KOPT-K1 (cell line): ENCODE measurements around the gene CWC22.
A peak's percentile ranks its signal among the peaks of the same experiment; 100 is the strongest.
"Not testable (repeated sequence)": the region's sequence is repeated elsewhere in the genome, so short reads cannot be mapped to it uniquely, and the experiment has no call there.

Experiments used
- H3K27ac ChIP-seq: fragments of 200-600 bp; sonication (generic); 2 replicates; pipeline ENCODE4 v1.5.1; 2016; ENCODE audit warnings: antibody characterized with exemption, mild to moderate bottlenecking, low read depth, low read length; ENCODE audit not compliant: poor library complexity, severe bottlenecking
- H3K36me3 ChIP-seq: fragments of 200-600 bp; sonication (generic); 2 replicates; pipeline ENCODE4 v1.5.1; 2017; ENCODE audit warnings: antibody characterized with exemption, mild to moderate bottlenecking, low read length, moderate library complexity; ENCODE audit not compliant: insufficient read depth
- H3K9me3 ChIP-seq: fragments of 200-600 bp; sonication (generic); 2 replicates; pipeline ENCODE4 v1.5.1; 2017; ENCODE audit warnings: antibody characterized with exemption, low read length, mild to moderate bottlenecking; ENCODE audit not compliant: insufficient read depth, poor library complexity, severe bottlenecking

CWC22 gene

GRCh38 chr2:180015951-180016709 lies 9.0 kb upstream of the CWC22 start:
- Histone ChIP-seq H3K36me3 (no peaks in the 10 kb centered on the region), H3K27ac (no peak overlapping the region), H3K9me3 (no peaks in the 10 kb centered on the region)

- no peaks in the 10 kb centered on the region for H3K9me3 ChIP-seq
- H3K27ac ChIP-seq = no peak overlapping the region
- no peaks in the 10 kb centered on the region for H3K36me3 ChIP-seq
Measured at GRCh38 chr2:180012523-180012922, 5.4 kb upstream of the CWC22 start.

- Histone ChIP-seq H3K36me3 (no peaks in the 10 kb centered on the region), H3K9me3 (no peaks in the 10 kb centered on the region), H3K27ac (no peak overlapping the region)
Measured at GRCh38 chr2:180010701-180011100, 3.6 kb upstream of the CWC22 start.

GRCh38 chr2:180006231-180006630 lies 866 bp downstream of the CWC22 start:
- H3K9me3 ChIP-seq = no peaks in the 10 kb centered on the region
- no peaks in the 10 kb centered on the region; the same call in 1 of the 2 replicates for H3K36me3 ChIP-seq
- H3K27ac ChIP-seq = peak overlapping the region; percentile 81

- H3K27ac ChIP-seq = not testable (repeated sequence)
Measured at GRCh38 chr2:180005465-180005864, 1.6 kb downstream of the CWC22 start.

GRCh38 chr2:180004731-180005130 lies 2.4 kb downstream of the CWC22 start:
- H3K27ac ChIP-seq = no peak overlapping the region
- no peaks in the 10 kb centered on the region for H3K9me3 ChIP-seq
- no peaks in the 10 kb centered on the region; the same call in 1 of the 2 replicates for H3K36me3 ChIP-seq

More at GRCh38 chr2:180005465-180005864, 1.6 kb downstream of the CWC22 start:
- H3K9me3 ChIP-seq, H3K36me3 ChIP-seq: not testable (repeated sequence)

- Histone ChIP-seq H3K27ac (no peak overlapping the region), H3K36me3 (peaks cover 4% of the 10 kb centered on the region), H3K9me3 (no peaks in the 10 kb centered on the region)
Measured at GRCh38 chr2:180003559-180003958, 3.5 kb downstream of the CWC22 start.

- H3K27ac ChIP-seq = no peak overlapping the region
- no peaks in the 10 kb centered on the region for H3K9me3 ChIP-seq
- peaks cover 4% of the 10 kb centered on the region for H3K36me3 ChIP-seq
Measured at GRCh38 chr2:180003073-180003472, 4.0 kb downstream of the CWC22 start.

- H3K36me3 ChIP-seq = peaks cover 4% of the 10 kb centered on the region
- no peaks in the 10 kb centered on the region for H3K9me3 ChIP-seq
- H3K27ac ChIP-seq = no peak overlapping the region
Measured at GRCh38 chr2:180002198-180002770, 4.8 kb downstream of the CWC22 start.

- H3K36me3 ChIP-seq = peaks cover 4% of the 10 kb centered on the region
- H3K27ac ChIP-seq = no peak overlapping the region
- H3K9me3 ChIP-seq = no peaks in the 10 kb centered on the region
Measured at GRCh38 chr2:180001726-180002125, 5.4 kb downstream of the CWC22 start.

GRCh38 chr2:180000434-180000833 lies 6.7 kb downstream of the CWC22 start:
- H3K9me3 ChIP-seq = no peaks in the 10 kb centered on the region
- peaks cover 4% of the 10 kb centered on the region for H3K36me3 ChIP-seq
- H3K27ac ChIP-seq = no peak overlapping the region

GRCh38 chr2:179999000-179999399 lies 8.1 kb downstream of the CWC22 start:
- H3K27ac ChIP-seq = no peak overlapping the region
- no peaks in the 10 kb centered on the region for H3K9me3 ChIP-seq
- H3K36me3 ChIP-seq = peaks cover 4% of the 10 kb centered on the region

- H3K36me3 ChIP-seq = peaks cover 27% of the 10 kb centered on the region
- H3K9me3 ChIP-seq = no peaks in the 10 kb centered on the region
- H3K27ac ChIP-seq = no peak overlapping the region
Measured at GRCh38 chr2:179995741-179996515, 11.2 kb downstream of the CWC22 start.

- H3K36me3 ChIP-seq = peaks cover 58% of the 10 kb centered on the region
- no peaks in the 10 kb centered on the region for H3K9me3 ChIP-seq
- no peak overlapping the region for H3K27ac ChIP-seq
Measured at GRCh38 chr2:179991344-179991743, 15.8 kb downstream of the CWC22 start.

- H3K36me3 ChIP-seq = peaks cover 63% of the 10 kb centered on the region
- H3K27ac ChIP-seq = no peak overlapping the region
- no peaks in the 10 kb centered on the region for H3K9me3 ChIP-seq
Measured at GRCh38 chr2:179990676-179991317, 16.3 kb downstream of the CWC22 start.
